ENCODE results near the gene STAM.

DNA sequence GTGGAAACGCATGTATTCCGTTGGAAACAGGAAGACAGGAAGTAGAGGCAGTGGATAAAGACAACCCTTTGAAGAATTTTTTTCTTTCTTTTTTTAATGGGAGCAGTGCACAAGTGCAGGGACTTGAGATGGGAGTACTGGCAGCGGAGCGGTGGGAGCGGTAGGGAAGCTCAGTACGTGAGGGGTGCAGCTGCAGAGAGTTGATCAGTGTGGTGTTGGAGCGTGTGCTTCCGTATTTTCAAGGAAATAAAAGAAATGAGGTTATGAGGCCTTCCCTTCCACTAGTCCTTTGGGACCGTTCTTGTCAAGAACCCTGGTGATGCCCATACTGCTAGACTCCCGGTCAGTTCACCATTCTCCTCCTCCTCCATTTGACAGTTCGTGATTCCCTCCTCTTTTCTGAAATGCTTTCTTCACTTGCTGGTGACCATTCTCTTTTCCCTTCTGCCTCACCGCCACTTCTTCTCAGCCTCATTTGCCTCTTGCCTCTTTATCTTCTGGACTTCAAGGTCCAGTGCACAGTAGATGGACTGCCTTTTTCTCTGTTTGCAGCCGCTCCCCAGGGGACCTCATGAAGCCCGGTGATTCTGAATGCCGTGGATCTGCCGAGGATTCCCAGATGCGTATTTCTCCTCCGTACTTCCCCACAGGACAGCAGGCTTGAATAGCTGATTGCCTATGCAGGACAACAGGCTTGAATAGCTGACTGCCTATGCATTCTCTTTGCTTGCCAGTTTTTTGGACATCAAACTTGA is 68.9 kb downstream of the STAM start:
- no peak for TF ChIP-seq POLR2A (IDR thresholded peaks at IDR 0.05)
- TF ChIP-seq, protein P1, sequence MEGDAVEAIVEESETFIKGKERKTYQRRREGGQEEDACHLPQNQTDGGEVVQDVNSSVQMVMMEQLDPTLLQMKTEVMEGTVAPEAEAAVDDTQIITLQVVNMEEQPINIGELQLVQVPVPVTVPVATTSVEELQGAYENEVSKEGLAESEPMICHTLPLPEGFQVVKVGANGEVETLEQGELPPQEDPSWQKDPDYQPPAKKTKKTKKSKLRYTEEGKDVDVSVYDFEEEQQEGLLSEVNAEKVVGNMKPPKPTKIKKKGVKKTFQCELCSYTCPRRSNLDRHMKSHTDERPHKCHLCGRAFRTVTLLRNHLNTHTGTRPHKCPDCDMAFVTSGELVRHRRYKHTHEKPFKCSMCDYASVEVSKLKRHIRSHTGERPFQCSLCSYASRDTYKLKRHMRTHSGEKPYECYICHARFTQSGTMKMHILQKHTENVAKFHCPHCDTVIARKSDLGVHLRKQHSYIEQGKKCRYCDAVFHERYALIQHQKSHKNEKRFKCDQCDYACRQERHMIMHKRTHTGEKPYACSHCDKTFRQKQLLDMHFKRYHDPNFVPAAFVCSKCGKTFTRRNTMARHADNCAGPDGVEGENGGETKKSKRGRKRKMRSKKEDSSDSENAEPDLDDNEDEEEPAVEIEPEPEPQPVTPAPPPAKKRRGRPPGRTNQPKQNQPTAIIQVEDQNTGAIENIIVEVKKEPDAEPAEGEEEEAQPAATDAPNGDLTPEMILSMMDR (IDR thresholded peaks at IDR 0.05 in 8 of 11, conservative IDR thresholded peaks at IDR 0.05 in 3 of 11) = no peak

All from spleen (tissue), 7 donors.